Smooth muscle cell of the brain vasculature (primary cell): ENCODE data around the gene P3H1.

Experiments used
- DNase-seq: peaks from one replicate; pipeline ENCODE4 v3.0.0-alpha.2; 2012; ENCODE audit warnings: low read depth, low spot score

The P3H1 gene

GRCh38 chr1:42743317-42744147 lies 23.3 kb downstream of the P3H1 start:
- DNase-seq: no peak

GRCh38 chr1:42742617-42743316 lies 24.1 kb downstream of the P3H1 start:
- no peak for DNase-seq

- no peak for DNase-seq
These were observed 24.7 kb downstream of the P3H1 start for GRCh38 chr1:42742141-42742540.

- DNase-seq: no peak
These were observed 25.1 kb downstream of the P3H1 start for GRCh38 chr1:42741706-42742105.

GRCh38 chr1:42740851-42741580 lies 25.8 kb downstream of the P3H1 start:
- DNase-seq: no peak

- DNase-seq: no peak
These were observed 26.8 kb downstream of the P3H1 start, which contains the start of gene CLDN19 for GRCh38 chr1:42739753-42740700. TSS of gene CLDN19 (minus strand) at chr1:42740236. CDS start at chr1:42740063, 173 bp downstream.

- no peak for DNase-seq
These were observed 28.1 kb downstream of the P3H1 start for GRCh38 chr1:42738678-42739226.

- DNase-seq: no peak
These were observed 28.7 kb downstream of the P3H1 start for GRCh38 chr1:42737986-42738677.

- DNase-seq: no peak
These were observed 29.6 kb downstream of the P3H1 start for GRCh38 chr1:42737257-42737656.

- DNase-seq: no peak
These were observed 30.1 kb downstream of the P3H1 start for GRCh38 chr1:42736571-42737200.

GRCh38 chr1:42736152-42736551 lies 30.7 kb downstream of the P3H1 start:
- DNase-seq: no peak

- no peak for DNase-seq
These were observed 31.2 kb downstream of the P3H1 start for GRCh38 chr1:42735477-42736105.

GRCh38 chr1:42735056-42735455 lies 31.8 kb downstream of the P3H1 start:
- DNase-seq: no peak

- DNase-seq: no peak
These were observed 32.4 kb downstream of the P3H1 start for GRCh38 chr1:42734201-42735035.

GRCh38 chr1:42733415-42734200 lies 33.2 kb downstream of the P3H1 start:
- DNase-seq: no peak

GRCh38 chr1:42732126-42732680 lies 34.6 kb downstream of the P3H1 start:
- no peak for DNase-seq

- no peak for DNase-seq
These were observed 35.2 kb downstream of the P3H1 start for GRCh38 chr1:42731585-42731984.
